Stimulated activated CD4-positive, alpha-beta T cell treated with anti-CD3 and anti-CD28 coated beads, Interleukin-2, amount 100 ng/mL, for 4 hours (primary cell): ENCODE measurements around the gene INSR.

Source experiments
- DNase-seq: peaks from one replicate; pipeline ENCODE4 v3.0.0-alpha.2; 2020; ENCODE audit warnings: low read depth

Gene INSR

DNA sequence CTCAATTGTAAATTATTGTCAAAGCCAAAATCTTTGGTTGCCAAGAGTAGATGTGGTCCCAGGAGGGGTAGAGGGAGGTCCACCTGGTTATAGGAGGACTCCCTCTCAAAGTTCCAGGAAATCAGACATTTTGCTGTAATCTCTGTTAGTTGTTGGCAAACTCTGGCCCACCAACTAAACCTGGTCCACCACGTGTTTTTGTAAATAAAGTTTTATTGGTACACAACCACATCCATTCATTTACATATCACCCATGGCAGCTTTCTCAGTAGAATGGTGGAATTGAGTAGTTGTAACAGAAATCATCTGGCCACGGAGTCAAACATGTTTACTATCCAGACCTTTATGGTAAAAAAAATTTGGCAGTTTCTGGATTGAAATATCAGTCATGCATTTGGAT is 154.1 kb downstream of the INSR start:
- no peak for DNase-seq

DNA sequence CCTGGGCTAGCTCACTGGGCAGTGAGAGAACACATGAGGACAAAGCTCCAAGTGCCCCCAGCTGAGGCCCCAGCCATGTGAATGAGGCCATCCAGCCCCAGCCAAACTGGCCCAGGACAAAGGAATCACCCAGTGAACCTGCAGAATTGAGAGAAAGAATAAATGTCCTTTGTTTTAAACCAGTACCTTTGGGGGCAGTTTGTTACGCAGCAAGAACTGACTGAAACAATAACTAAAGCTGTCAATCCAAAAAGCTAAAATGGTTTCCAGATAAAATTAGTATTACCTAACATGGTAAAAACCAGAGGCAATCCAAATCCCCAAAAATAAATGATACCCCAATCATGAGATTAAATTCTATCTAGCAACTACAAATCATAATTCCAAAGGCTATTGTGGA is 155.1 kb downstream of the INSR start:
- DNase-seq, result no peak

DNA sequence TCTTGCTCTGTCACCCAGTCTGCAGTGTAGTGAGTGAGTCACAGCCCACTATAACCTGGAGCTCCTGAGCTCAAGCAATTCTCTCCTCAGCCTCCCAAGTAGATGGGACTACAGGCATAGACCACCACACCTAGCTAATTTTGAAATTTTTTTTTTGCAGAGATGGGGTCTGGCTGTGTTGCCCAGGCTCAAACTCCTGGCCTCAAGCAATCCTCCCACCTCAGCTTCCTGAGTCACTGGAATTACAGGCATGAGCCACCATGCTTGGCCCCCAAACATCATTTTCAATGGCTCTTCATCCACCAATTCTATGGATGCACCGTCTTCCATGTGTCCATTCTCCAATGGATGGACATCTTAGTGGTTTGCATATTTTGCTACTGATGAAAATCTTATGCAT is 155.8 kb downstream of the INSR start:
- no peak for DNase-seq

DNA sequence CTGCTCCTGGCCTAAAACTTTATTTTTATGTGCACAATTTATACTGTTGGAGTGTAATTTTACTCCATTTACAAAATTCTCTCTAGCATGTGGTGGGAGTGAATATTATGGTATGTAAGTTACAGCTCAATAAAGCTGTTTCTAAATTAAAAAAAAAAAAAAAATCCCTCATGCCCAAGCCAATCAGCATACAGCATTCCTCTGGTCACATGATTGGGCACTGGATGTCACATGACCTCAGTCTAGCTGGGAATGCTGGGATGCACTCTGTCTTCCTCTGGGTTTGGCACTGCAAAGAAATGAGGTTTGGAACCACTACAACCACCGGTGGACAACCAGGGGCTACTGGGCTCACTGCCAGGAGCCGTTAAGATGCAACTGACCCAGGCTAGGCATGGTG is 157.1 kb downstream of the INSR start:
- no peak for DNase-seq

DNA sequence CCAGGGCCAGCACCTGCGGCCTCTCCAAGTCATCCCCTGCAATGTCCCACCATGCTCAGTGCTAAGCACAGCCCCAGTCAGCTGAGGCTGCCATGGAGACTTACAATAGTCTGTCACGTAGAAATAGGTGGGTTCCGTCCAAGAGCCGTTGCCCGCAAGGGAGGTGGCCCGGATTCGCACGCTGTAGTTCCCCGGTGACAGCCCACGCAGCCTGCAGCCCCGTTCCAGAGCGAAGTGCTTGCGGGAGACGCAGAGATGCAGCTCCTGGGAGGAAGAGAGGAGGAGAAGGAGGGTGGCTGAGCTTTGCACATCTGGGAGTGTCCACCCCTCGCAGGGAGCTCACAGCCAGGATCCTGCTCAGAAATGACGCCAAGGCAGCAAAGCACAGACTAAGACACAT is 162.2 kb downstream of the INSR start:
- no peak for DNase-seq

DNA sequence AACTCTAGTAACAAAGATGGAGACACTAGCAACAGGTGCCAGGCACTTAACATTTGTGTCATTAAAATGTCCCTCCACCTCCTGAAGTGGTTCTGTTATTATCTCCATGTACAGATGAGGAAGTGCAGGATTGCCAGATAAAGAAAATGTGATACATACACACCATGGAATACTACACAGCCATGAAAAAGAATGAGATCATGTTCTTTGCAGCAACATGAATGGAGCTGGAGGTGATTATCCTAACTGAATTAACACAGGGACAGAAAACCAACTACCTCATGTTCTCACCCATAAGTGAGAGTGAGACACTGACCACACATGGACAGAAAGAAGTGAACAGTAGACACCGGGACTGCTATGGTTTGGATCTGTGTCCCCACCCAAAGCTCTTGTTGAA is 164.2 kb downstream of the INSR start:
- no peak for DNase-seq

DNA sequence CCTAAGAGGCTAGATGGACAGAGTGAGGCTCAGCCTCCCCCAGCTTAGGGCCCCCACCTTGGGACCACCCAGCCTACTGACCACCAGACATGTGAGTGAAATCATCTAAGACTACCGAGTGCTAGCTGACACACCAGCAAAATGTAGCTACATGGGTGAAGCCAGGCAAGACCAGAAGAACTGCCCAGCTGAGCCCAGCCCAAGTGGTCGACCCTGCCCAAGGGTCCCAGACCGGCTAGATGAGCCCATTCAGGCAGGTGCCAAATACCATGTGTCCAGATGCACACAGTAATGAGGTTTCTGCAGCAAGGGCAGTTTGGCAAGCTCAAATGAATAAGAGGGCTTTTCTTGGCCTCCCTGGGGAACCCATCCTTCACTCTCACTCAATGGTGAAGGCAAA is 168.1 kb downstream of the INSR start:
- DNase-seq, result no peak

DNA sequence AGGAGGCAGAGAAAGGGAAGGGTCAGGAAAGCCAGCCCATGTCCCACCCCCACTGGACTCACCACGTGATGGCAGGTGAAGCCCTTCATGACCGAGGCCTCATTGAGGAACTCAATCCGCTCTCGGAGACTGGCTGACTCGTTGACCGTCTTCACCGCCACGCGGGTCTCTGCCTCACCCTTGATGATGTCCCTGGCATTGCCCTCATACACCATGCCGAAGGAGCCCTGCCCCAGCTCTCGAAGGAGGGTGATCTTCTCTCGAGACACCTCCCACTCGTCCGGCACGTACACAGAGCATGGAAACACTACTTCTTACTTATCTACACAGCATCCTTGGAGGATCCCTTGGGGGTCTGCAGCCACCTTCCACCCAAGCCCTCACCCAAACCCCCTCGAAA is 169.0 kb downstream of the INSR start:
- DNase-seq, result no peak

DNA sequence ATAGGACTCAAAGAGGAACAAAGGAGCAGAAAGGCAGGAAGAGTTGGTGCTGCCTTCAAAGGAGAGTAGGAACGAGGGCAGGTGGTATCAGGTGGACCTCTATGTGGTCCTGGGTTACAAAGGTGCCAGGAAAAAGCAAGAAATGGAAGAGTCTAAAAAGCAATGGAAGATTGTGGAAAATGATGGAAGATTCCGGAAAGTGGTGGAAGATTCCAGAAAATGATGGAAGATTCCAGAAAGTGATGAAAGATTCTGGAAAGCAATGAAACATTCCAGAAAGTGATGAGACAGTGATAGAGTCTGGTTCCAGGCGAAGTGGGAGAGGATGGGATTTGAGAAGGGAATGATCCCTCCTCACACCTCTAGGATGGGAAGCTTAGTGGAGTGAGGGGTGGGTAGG is 169.4 kb downstream of the INSR start:
- no peak for DNase-seq

DNA sequence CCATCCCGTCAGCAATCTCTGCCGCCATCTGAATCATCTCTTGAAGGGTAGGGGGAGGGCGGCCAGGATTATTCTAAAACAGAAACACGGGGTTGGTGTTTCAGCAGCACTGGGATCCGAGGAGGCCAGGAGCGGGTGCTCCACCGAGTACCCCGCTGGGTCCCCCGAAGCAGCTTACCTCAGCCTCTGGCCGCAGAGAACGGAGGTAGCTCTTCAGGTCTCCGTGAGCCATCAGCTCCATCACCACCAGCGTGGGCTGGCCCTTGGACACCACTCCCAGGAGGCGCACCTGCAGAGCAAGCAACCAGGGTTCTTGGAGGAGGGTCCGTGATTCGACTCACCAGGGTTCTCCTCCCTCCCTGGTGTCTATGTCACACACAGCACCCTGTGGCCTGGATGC is 171.5 kb downstream of the INSR start:
- no peak for DNase-seq

DNA sequence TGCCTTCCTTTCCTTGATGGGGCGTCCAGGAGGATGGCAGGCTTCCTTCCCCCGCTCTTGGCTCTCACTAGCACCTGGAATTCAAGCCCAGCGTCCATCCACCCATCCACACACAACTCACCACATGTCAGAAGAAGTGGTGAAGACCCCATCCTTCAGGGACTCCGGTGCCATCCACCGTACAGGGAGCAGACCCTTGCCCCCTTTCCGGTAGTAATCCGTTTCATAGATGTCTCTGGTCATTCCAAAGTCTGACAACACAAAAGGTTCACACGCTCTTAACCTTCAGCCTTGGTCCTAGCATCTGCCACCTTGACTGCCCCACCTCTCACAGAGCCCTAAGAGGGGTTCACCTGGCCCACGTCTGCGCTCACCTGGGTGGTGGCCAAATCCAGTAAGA is 173.7 kb downstream of the INSR start:
- DNase-seq, result no peak

DNA sequence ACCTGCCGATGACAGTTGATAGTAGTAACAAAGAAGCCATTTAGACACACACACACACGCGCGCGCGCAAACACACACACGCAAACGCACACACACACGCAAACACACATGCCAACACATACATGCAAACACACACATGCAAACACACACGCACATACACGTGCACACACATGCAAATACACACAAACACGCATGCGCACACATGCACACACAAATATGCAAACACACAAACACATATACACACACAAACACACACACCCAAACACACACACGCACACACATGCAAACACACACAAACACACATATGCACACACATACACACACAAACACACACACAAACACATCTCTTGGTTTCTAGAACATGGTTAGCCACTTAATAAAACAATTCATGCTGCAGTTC is 174.6 kb downstream of the INSR start:
- no peak for DNase-seq

DNA sequence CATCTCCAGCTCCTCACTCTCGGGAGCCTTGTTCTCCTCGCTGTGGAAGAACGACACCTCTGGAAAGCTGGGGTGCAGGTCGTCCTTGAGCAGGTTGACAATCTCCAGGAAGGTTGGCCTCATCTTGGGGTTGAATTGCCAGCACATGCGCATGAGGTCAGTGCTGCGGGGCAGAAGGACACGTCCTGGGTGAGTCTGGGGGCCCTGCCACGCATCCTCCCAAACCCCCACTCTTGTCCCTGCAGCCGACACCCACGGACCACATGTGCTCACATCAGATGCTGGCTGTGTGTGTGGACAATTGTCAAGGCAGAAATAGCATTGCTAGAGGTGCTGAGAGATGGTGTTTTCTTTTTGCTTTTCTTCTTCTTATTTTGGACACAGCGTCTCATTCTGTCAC is 177.0 kb downstream of the INSR start:
- no peak for DNase-seq

DNA sequence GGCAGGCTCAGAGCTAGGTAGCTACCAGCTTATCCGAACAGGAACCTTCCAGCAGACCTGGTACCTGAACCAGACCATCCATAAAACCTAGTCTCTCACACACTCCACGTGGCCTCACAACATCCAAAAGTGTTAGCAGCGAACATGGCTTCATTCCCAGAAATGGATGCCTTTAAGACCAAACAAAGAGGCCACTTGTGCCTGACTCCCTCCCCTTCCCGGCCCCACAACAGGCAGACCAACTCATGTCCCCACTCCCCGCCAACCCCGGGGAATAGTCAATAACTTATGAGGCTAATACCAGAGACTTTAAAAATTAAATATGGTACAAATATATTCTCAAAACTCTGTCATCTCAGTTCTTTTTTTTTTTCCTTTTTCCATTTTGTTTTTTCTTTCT is 178.5 kb downstream of the INSR start:
- no peak for DNase-seq

DNA sequence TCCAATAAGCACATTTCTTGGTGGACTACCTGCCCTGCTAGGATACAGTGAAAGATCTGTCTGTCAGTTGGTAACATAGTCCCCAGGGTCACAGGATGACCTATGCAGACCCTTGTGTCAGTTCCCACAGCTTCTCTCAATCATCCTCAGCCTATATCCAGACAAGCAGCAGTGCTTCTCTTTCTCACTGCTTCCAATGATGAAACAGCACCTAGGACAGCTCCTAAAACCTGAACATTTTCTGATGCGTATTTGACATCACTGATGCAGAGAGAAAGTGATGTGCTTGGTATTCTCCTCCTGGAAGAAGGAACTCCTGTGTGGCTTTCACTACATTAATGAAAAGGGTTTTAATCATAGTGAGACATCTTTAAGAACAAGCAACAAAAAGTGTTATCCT is 181.0 kb downstream of the INSR start:
- DNase-seq, result no peak

DNA sequence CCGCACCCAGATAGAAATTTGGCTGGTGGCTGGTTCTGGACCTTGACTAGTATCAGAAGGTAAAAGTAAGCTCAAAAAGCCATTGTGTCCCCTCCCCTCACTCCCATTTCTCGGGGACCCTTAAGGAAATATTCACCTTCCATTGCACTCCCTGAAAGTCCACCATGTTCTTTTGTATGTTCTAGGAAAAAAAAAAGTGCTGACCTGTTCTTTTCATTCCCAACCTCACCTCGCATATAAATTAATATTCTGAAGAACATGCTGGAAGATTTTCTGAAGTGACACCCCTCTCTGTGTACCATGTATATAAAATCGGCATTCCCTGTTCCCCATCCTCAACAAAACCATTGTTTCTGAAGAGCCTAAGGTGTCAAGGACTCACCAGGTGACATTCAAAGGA is 181.5 kb downstream of the INSR start:
- no peak for DNase-seq

DNA sequence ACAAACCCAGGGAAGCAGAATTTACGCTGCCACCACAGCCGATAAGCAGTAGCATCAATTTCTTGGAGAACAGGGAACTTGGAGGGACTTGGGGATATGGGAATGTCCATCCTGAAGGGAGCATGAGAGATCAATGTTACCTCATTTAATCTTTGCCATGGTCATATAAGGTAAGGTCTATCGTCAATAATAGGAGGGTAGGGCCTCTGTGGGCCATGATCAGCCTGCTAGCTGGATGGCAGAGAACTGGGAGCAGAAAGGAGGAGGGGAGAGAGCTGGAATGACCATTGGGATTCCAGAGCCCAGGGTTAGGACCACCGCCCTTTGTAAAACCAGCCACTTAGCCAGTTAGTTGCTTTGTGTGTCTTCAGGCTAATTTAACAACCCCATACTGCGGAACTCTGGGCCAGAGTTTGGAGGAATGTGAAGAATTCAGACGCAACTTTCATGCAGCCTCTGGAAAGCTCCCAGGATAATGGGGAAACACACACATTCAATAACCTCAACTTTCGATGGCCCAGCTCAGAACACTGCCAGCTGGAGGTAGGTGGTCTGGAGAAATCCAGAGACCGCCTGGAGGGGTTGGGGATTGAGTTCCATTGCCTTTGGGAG is 184.4 kb downstream of the INSR start:
- no peak for DNase-seq

DNA sequence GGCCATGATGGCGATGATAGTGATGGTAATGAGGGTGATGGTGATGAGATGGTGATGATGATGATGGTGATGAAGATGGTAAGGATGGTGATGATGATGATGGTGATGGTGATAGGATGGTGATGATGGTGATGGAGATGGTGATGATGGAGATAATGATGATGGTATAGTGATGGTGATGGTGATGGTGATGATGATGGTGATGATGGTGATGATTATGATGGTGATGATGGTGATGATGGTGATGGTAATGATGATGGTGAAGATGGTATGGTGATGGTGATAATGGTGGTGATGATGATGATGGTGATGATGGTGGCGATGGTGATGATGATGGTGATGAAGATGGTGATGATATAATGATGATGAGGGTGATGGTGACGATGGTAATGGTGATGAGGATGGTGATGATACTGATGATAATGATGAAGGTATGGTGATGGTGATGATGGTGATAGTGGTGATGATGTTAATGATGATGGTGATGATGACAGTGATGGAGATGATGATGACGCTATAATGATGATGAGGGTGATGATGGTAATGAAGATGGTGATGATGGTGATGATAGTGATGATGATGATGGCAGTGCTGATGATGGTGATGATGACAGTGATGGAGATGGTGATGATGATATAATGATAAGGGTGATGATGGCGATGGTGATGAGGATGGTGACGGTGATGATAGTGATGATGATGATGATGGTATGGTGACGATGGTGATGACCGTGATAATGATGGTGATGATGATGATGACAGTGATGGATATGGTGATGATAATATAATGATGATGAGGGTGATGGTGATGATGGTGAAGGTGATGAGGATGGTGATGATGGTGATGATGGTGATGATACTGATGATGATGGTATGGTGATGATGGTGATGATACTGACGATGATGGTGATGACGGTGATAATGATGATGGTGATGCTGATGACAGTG is 187.2 kb downstream of the INSR start:
- no peak for DNase-seq

DNA sequence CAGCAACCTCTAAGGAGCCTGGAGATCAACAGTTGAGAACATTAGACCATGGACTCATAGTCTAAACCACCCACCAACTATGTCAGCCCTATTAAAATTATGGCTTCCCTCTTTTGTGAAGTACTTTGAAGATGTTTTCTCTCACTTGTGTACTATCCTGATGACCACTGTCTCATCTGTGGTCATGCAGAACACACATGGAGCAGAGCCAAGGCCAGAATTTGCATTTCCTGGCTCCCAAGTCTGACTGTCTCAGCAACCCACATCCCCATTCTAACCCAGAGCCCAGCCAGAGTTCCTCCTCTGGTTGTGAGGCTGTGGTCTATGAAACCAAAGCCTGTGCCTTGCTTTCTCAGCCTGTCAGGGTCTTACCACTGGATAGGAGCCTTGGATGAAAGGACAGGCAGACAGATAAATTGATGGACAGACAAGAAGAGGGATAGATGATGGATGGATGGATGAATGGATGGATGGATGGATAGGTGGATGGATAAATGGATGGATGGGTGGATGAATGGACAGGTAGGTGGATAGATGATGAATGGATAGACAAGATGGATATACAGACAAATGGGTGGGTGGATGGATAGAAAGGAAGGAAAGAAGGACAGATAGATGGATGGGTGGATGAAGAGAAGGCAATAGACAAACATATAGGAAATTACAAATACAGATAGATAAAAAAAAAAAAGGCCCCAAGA is 189.3 kb downstream of the INSR start:
- no peak for DNase-seq

DNA sequence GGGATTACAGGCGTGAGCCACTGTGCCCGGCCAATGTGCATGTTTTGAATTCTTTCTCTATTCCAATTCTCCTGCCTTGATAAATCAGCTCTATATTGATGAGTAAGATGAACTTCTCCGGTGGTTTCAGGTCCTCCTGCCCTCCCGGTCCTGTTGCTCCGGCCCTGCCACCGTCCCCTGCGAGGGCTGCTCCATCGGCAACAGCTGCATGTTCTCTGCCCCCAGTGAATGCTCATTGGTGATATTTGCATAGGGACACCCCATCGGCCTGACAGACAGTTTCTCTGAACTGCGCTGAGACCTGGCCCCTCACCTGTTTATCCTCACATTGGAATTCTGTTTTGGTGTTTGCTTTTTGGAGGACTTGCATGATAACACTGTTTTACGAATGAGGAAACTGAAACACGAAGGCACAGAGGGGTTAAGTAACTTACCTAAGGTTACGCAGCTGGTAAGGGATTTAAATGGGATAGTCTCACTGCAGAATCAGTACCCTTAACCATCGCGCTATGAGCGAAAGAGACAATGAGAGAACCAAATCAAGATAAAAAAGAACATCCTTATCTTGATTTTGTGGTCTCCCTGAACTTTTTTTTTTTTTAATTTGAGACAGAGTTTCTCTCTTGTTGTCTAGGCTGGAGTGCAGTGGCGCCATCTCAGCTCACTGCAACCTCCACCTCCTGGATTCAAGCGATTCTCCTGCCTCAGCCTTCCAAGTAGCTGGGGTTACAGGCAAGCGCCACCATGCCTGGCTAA is 192.5 kb downstream of the INSR start:
- no peak for DNase-seq

DNA sequence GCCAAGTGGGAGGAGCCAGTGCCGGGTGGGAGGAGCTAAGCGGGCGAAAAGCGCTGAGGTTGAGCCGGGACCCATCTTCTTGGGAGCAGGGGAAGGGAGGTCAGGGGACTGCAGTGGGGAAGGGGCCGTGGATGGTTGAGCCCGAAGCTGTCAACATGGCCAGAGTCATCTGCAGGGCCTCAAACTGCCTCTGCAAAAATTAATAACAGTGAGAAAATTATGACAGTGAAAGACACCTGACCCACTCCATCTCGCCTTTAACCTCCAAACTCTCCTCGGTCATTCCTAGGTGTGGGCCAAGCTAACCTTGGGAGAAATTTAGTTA is 194.7 kb downstream of the INSR start:
- DNase-seq, result no peak
